ENCODE data around the gene ADTRP.

- TF ChIP-seq, protein P1, sequence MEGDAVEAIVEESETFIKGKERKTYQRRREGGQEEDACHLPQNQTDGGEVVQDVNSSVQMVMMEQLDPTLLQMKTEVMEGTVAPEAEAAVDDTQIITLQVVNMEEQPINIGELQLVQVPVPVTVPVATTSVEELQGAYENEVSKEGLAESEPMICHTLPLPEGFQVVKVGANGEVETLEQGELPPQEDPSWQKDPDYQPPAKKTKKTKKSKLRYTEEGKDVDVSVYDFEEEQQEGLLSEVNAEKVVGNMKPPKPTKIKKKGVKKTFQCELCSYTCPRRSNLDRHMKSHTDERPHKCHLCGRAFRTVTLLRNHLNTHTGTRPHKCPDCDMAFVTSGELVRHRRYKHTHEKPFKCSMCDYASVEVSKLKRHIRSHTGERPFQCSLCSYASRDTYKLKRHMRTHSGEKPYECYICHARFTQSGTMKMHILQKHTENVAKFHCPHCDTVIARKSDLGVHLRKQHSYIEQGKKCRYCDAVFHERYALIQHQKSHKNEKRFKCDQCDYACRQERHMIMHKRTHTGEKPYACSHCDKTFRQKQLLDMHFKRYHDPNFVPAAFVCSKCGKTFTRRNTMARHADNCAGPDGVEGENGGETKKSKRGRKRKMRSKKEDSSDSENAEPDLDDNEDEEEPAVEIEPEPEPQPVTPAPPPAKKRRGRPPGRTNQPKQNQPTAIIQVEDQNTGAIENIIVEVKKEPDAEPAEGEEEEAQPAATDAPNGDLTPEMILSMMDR (IDR thresholded peaks at IDR 0.05) = no peak
- TF ChIP-seq POLR2A (IDR thresholded peaks at IDR 0.05) = no peak
Observed at GRCh38 chr6:11668455-11668854, 110.1 kb downstream of the ADTRP start.

All from uterus (tissue), 2 donors.